Naive thymus-derived CD8-positive, alpha-beta T cell (primary cell): ENCODE data around the gene DDR1. TPM values are rescaled to one million over a fixed set of nuclear protein-coding genes. Genes with fewer than 3 reads are reported as not detected.

Experiments
- ATAC-seq, 2 donors: fragments of 150-1000 bp; cut with Tn5 transposase in 1 of 2; sonication (Bioruptor Pico), chemical (Tn5 transposase) in 1 of 2; 1 replicate in 1 of 2; 2 replicates in 1 of 2; pipeline ENCODE4 v1.10.0; 2021; ENCODE audit warnings: mild to moderate bottlenecking in 2 of 2, moderate library complexity in 2 of 2
- POLR2A ChIA-PET: fragments of 350-600 bp; sonication (Branson Sonifier 250); formaldehyde crosslinking; loops from one replicate; lab custom pipeline; 2021; ENCODE audit warnings: antibody characterized with exemption; lab: Charles Lee
- DNase-seq, 10 donors: peaks; one replicate each; pipeline versions ENCODE4 v3.0.0 to v3.0.0-alpha.2; 2020 to 2022
- H3K27ac Mint-ChIP-seq, 10 donors: one replicate each; pipeline ENCODE4 v1.8.0; 2020 to 2022; ENCODE audit warnings: mild to moderate bottlenecking in 10 of 10, mixed read lengths in 10 of 10, moderate library complexity in 4 of 10, inconsistent platforms in 1 of 10
- H3K27me3 Mint-ChIP-seq, 5 donors: one replicate each; pipeline ENCODE4 v1.8.0; 2021 to 2022; ENCODE audit warnings: mixed read lengths in 5 of 5
- H3K36me3 Mint-ChIP-seq, 3 donors: one replicate each; pipeline ENCODE4 v1.8.0; 2020 to 2022; ENCODE audit warnings: mixed read lengths in 3 of 3, mild to moderate bottlenecking in 2 of 3, inconsistent platforms in 1 of 3
- H3K4me1 Mint-ChIP-seq, 4 donors: one replicate each; pipeline ENCODE4 v1.8.0; 2021 to 2022; ENCODE audit warnings: mixed read lengths in 4 of 4
- H3K4me3 Mint-ChIP-seq, 10 donors: one replicate each; pipeline ENCODE4 v1.8.0; 2020 to 2022; ENCODE audit warnings: mild to moderate bottlenecking in 10 of 10, mixed read lengths in 10 of 10, moderate library complexity in 6 of 10, inconsistent platforms in 1 of 10
- H3K9me3 Mint-ChIP-seq, 9 donors: one replicate each; pipeline ENCODE4 v1.8.0; 2020 to 2022; ENCODE audit warnings: mixed read lengths in 9 of 9, mild to moderate bottlenecking in 3 of 9, inconsistent platforms in 1 of 9, moderate library complexity in 1 of 9
- polyA plus RNA-seq, 3 donors: library from polyadenylated mRNA; unstranded; fragments of 300-500 nt; fragmentation: Illumina TruSeq; gene quantifications; one replicate each; pipeline ENCODE4 v1.2.3, GENCODE V29; 2021
- total RNA-seq, 8 experiments: library from RNA in 2 of 8; stranded (reverse) in 2 of 8; gene quantifications; one replicate each; pipeline ENCODE4 v1.2.3 and lab custom pipeline; 2021 to 2026

DDR1 gene
- total and polyA plus RNA-seq, 5 experiments from 2014 or later = 0.57 to 22.8 (median 5.4) TPM

DNA sequence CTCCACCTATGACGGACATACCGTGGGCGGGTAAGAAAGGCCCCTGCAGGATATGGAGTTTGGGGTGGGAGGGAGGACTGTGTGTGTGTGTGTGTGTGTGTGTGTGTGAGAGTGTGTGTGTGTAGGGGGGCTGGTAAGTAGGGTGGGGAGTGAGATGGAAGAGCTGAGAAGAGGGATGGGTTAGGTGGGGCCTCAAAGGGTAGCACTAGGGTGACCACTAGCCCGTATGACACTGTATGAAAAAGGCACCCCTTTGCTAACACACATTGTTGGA lies 7.1 kb downstream of the DDR1 start:
- peaks cover 0 to 20% (median 3%) of the 10 kb centered on the region in 3 donors for H3K36me3 Mint-ChIP-seq

GRCh38 chr6:30891816-30892538 lies 7.7 kb downstream of the DDR1 start:
- Mint-ChIP-seq H3K27ac (peak overlapping the region in 2 of 10 donors; percentile 14 to 74), H3K4me1 (peaks cover 0 to 6% (median under 1%) of the 10 kb centered on the region in 4 donors), H3K9me3 (no peaks in the 10 kb centered on the region), H3K36me3 (peaks cover 0 to 20% (median 3%) of the 10 kb centered on the region in 3 donors), H3K4me3 (no peak overlapping the region), H3K27me3 (no peaks in the 10 kb centered on the region)
- POLR2A ChIA-PET = no interaction called here
- ATAC-seq = no peak
- DNase-seq = no peak

More for the DNA sequence above, 7.1 kb downstream of the DDR1 start:
- DNase-seq (no peak), ATAC-seq (no peak)
- no peak overlapping the region for H3K4me3 Mint-ChIP-seq
- no peaks in the 10 kb centered on the region for H3K27me3 Mint-ChIP-seq
- POLR2A ChIA-PET = no interaction called here
- H3K9me3 Mint-ChIP-seq = no peaks in the 10 kb centered on the region
- H3K4me1 Mint-ChIP-seq = peaks cover 5 to 7% (median 6%) of the 10 kb centered on the region in 4 donors
- H3K27ac Mint-ChIP-seq = no peak overlapping the region

DNA sequence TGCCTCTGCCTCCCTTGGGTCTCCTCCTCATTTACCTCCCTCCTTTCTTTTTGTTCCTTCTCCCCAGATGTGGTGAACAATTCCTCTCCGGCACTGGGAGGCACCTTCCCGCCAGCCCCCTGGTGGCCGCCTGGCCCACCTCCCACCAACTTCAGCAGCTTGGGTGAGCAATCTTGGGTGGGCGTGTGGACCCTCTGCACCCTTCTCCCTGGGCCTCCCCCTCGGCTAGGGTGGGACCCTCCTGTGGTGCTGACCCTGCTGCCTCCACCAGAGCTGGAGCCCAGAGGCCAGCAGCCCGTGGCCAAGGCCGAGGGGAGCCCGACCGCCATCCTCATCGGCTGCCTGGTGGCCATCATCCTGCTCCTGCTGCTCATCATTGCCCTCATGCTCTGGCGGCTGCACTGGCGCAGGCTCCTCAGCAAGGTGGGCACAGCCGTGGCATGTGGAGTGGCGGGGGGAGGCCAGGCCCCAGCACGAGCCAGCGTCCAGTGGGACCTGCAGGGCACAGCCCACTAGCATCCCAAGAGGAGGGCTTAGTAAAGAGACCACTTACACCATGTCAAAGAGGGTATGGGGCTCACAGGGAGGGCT lies 8.8 kb downstream of the DDR1 start:
- Mint-ChIP-seq H3K27me3 (no peaks in the 10 kb centered on the region), H3K9me3 (no peaks in the 10 kb centered on the region), H3K36me3 (peaks cover 0 to 22% (median 1%) of the 10 kb centered on the region in 3 donors), H3K4me1 (peaks cover 0 to 6% (median 0%) of the 10 kb centered on the region in 4 donors), H3K27ac (no peak overlapping the region), H3K4me3 (peak overlapping the region in 1 of 10 donors; percentile 34)
- no peak for DNase-seq
- no peak for ATAC-seq
- POLR2A ChIA-PET = no interaction called here

DNA sequence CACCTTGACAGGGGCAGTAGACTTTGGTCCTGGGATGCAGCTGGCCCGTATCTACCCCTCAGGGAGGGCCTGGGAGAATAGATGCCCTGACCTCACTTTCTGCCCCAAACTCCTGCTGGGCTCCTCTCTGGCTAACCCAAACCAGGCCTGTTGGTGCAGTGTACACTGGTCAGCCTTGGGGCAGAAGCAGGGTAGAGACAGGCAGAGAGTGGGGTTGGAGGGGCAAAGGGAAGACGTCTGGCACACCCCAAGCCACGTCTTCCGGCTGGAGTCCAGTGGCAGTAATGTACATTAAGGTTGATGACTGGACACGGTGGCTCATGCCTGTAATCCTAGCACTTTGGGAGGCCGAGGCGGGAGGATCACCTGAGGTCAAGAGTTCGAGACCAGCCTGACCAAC lies 9.3 kb downstream of the DDR1 start:
- Mint-ChIP-seq H3K9me3 (no peaks in the 10 kb centered on the region), H3K4me1 (peaks cover 0 to 7% (median 0%) of the 10 kb centered on the region in 4 donors), H3K27ac (no peak overlapping the region), H3K27me3 (no peaks in the 10 kb centered on the region), H3K4me3 (no peak overlapping the region), H3K36me3 (peaks cover 0 to 27% (median 0%) of the 10 kb centered on the region in 3 donors)
- no peak for ATAC-seq
- POLR2A ChIA-PET = no interaction called here
- DNase-seq = no peak

GRCh38 chr6:30894381-30894780 lies 10.1 kb downstream of the DDR1 start:
- ATAC-seq (no peak), DNase-seq (no peak)
- Mint-ChIP-seq H3K27me3 (no peaks in the 10 kb centered on the region), H3K27ac (peak overlapping the region in 1 of 10 donors; percentile 1), H3K36me3 (peaks cover 0 to 29% (median 0%) of the 10 kb centered on the region in 3 donors), H3K4me3 (no peak overlapping the region), H3K4me1 (peaks cover 0 to 7% (median 0%) of the 10 kb centered on the region in 4 donors), H3K9me3 (no peaks in the 10 kb centered on the region)
- POLR2A ChIA-PET = no interaction called here

DNA sequence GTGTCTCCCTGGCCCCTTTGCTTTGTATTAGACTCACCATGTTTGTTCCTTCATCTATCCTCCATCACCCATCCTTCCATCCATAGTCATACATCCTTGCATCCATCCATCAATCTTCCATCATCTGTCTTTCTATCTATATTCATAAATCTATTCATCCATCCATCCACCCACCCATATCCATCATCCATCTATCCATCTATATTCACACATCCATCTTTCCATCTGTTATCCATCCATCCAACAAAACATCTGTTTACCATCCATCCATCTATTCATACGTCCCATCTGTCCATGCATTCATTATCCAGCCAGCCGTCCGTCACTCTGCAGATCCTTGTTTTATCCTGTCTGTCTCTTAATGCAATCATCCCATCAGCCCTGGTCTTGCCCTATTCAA lies 10.6 kb downstream of the DDR1 start:
- no peak for ATAC-seq
- Mint-ChIP-seq H3K36me3 (peaks cover 0 to 23% (median 0%) of the 10 kb centered on the region in 3 donors), H3K27ac (no peak overlapping the region), H3K4me3 (no peak overlapping the region), H3K4me1 (peaks cover 0 to 7% (median 0%) of the 10 kb centered on the region in 4 donors), H3K27me3 (no peaks in the 10 kb centered on the region), H3K9me3 (no peaks in the 10 kb centered on the region)
- POLR2A ChIA-PET = interaction anchor here (0.8 kb wide), 1 partner anchor 65 kb away, joined by 3 read pairs; no protein-coding TSS in a partner anchor
- DNase-seq = no peak

DNA sequence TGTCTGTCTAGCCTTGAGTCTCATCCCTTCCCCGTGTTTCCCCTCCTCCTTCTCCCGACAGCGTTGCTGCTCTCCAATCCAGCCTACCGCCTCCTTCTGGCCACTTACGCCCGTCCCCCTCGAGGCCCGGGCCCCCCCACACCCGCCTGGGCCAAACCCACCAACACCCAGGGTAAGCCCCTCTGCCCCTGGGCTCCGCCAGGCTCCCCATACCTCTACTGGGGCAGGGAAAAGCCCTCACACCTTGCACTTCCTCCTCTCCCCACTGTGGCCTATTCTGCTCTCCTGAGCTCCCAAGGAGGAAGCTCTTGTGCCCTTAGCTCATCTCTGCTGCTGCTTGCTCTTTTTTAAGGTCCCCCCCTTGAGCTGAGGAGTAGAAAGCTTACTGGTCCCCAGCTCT lies 11.0 kb downstream of the DDR1 start:
- POLR2A ChIA-PET = interaction anchor here (0.8 kb wide), 1 partner anchor 66 kb away, joined by 3 read pairs; no protein-coding TSS in a partner anchor
- Mint-ChIP-seq H3K27ac (peak overlapping the region in 1 of 10 donors; percentile 20), H3K4me3 (no peak overlapping the region), H3K9me3 (no peaks in the 10 kb centered on the region), H3K27me3 (no peaks in the 10 kb centered on the region), H3K4me1 (peaks cover 0 to 5% (median 0%) of the 10 kb centered on the region in 4 donors), H3K36me3 (peaks cover 0 to 23% (median 0%) of the 10 kb centered on the region in 3 donors)
- ATAC-seq (no peak), DNase-seq (no peak)

GRCh38 chr6:30896541-30896940 lies 12.2 kb downstream of the DDR1 start:
- peaks cover 0 to 4% (median 0%) of the 10 kb centered on the region in 4 donors for H3K4me1 Mint-ChIP-seq

GRCh38 chr6:30897882-30898281 lies 13.6 kb downstream of the DDR1 start:
- H3K4me1 Mint-ChIP-seq = peaks cover 0 to 8% (median 1%) of the 10 kb centered on the region in 4 donors
- no peak overlapping the region for H3K4me3 Mint-ChIP-seq
- no peaks in the 10 kb centered on the region for H3K9me3 Mint-ChIP-seq
- H3K27ac Mint-ChIP-seq = no peak overlapping the region
- no peaks in the 10 kb centered on the region for H3K27me3 Mint-ChIP-seq
- ATAC-seq (no peak), DNase-seq (no peak)
- POLR2A ChIA-PET = no interaction called here
- peaks cover 0 to 18% (median 0%) of the 10 kb centered on the region in 3 donors for H3K36me3 Mint-ChIP-seq

More at GRCh38 chr6:30896541-30896940, 12.2 kb downstream of the DDR1 start:
- Mint-ChIP-seq H3K27me3 (no peaks in the 10 kb centered on the region), H3K9me3 (no peaks in the 10 kb centered on the region), H3K4me3 (no peak overlapping the region), H3K27ac (no peak overlapping the region), H3K36me3 (peaks cover 0 to 21% (median 0%) of the 10 kb centered on the region in 3 donors)
- DNase-seq (no peak), ATAC-seq (no peak)
- POLR2A ChIA-PET = no interaction called here

DNA sequence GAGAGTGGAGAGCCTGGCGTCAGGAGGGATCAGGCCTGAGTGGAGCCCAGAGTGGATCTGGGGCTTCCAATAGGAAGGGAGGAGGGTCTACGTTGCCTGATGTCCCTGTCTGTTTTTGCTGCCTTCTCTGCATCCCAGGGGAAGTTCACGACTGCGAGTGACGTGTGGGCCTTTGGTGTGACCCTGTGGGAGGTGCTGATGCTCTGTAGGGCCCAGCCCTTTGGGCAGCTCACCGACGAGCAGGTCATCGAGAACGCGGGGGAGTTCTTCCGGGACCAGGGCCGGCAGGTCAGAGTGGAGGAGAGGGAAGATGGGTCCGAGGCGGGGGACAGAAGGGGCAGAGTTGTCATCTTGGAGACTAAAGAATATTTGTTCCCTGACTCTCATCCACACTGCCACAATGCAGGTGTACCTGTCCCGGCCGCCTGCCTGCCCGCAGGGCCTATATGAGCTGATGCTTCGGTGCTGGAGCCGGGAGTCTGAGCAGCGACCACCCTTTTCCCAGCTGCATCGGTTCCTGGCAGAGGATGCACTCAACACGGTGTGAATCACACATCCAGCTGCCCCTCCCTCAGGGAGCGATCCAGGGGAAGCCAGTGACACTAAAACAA lies 14.5 kb downstream of the DDR1 start:
- Mint-ChIP-seq H3K4me3 (no peak overlapping the region), H3K36me3 (peaks cover 0 to 18% (median 0%) of the 10 kb centered on the region in 3 donors)

DNA sequence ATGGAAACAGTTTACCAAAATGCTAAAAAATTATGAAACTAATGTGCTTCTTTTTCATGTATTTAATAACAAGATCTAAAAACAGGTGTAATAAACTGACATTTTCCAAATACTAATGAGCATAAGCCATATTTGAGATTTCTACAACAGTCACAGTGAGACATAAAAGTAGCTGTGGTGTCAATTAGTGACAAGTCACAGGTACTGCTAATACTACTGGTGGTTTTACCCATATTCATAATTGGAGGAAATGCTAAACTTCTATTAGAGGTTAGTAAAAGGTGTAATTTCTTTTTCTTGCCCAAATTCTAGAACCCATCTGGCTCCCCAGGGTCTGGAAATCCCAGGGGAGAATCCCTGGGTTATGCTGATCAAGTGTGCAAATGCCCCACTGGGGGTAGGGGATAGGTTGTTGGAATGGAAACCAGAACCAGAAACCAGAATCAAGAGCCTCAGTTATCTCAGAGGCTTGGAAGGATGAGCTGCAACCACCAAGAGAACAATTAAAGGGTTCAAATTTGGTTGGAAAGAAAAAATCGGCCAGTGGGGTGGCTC lies 16.6 kb downstream of the DDR1 start:
- POLR2A ChIA-PET = no interaction called here
- Mint-ChIP-seq H3K4me3 (no peak overlapping the region), H3K27me3 (no peaks in the 10 kb centered on the region), H3K9me3 (no peaks in the 10 kb centered on the region), H3K36me3 (peaks cover 0 to 11% (median 0%) of the 10 kb centered on the region in 3 donors), H3K27ac (no peak overlapping the region), H3K4me1 (peaks cover 0 to 11% (median under 1%) of the 10 kb centered on the region in 4 donors)
- no peak for DNase-seq
- no peak for ATAC-seq

More for the DNA sequence above, 14.5 kb downstream of the DDR1 start:
- no peak overlapping the region for H3K27ac Mint-ChIP-seq
- ATAC-seq (no peak), DNase-seq (no peak)
- POLR2A ChIA-PET = no interaction called here
- H3K4me1 Mint-ChIP-seq = peaks cover 0 to 11% (median under 1%) of the 10 kb centered on the region in 4 donors
- H3K9me3 Mint-ChIP-seq = no peaks in the 10 kb centered on the region
- H3K27me3 Mint-ChIP-seq = no peaks in the 10 kb centered on the region

GRCh38 chr6:30901436-30901835 lies 17.1 kb downstream of the DDR1 start:
- H3K4me3 Mint-ChIP-seq = no peak overlapping the region
- peaks cover 0 to 11% (median under 1%) of the 10 kb centered on the region in 4 donors for H3K4me1 Mint-ChIP-seq
- DNase-seq (no peak), ATAC-seq (no peak)
- peaks cover 0 to 11% (median 0%) of the 10 kb centered on the region in 3 donors for H3K36me3 Mint-ChIP-seq
- POLR2A ChIA-PET = interaction anchor here (0.6 kb wide), 1 partner anchor 94 kb away, joined by 3 read pairs; no protein-coding TSS in a partner anchor
- H3K27me3 Mint-ChIP-seq = no peaks in the 10 kb centered on the region
- H3K27ac Mint-ChIP-seq = no peak overlapping the region
- no peaks in the 10 kb centered on the region for H3K9me3 Mint-ChIP-seq
